PFSK-1 (cell line): ENCODE results near the gene GBP3.

ENCODE experiments used
- FOXP2 ChIP-seq: optimal IDR thresholded peaks from 2 replicates; pipeline ENCODE3; 2011; ENCODE audit warnings: borderline replicate concordance, control low read depth, inconsistent platforms; ENCODE audit not compliant: insufficient read depth; ENCODE audit errors: extremely low read length, extremely low read depth
- POLR2AphosphoS5 ChIP-seq: IDR thresholded peaks from 2 replicates; pipeline ENCODE4 v1.6.1; 2012; ENCODE audit warnings: low read depth, mild to moderate bottlenecking, control low read depth, low read length, moderate library complexity
- REST ChIP-seq, 2 experiments: IDR thresholded peaks; 2 replicates each; pipeline versions ENCODE4 v1.6.1 to v1.8.0; 2011 to 2012; ENCODE audit warnings: low read depth in 2 of 2, low read length in 2 of 2, control low read depth in 1 of 2, inconsistent platforms in 1 of 2, mild to moderate bottlenecking in 1 of 2, moderate library complexity in 1 of 2; ENCODE audit not compliant: insufficient read depth in 1 of 2
- SIN3A ChIP-seq: IDR thresholded peaks from 2 replicates; pipeline ENCODE4 v1.6.1; 2012; ENCODE audit warnings: mild to moderate bottlenecking, low read length, moderate library complexity, borderline replicate concordance; ENCODE audit not compliant: insufficient read depth
- TAF1 ChIP-seq: IDR thresholded peaks from 2 replicates; pipeline ENCODE4 v1.6.1; 2012; ENCODE audit warnings: low read length, control low read depth, borderline replicate concordance; ENCODE audit not compliant: insufficient read depth

Gene GBP3

GRCh38 chr1:88985692-88986091 lies 37.0 kb downstream of the GBP3 start:
- TF ChIP-seq POLR2AphosphoS5, result no peak
- no peak for TF ChIP-seq SIN3A
- no peak for TF ChIP-seq TAF1
- TF ChIP-seq REST (IDR thresholded peaks at IDR 0.05; ENCODE audit: insufficient read depth in 1 of 2, low read depth in 2 of 2, low read length in 2 of 2), result no peak
- TF ChIP-seq FOXP2, result no peak

- TF ChIP-seq TAF1, result no peak
- TF ChIP-seq REST (IDR thresholded peaks at IDR 0.05; ENCODE audit: insufficient read depth in 1 of 2, low read depth in 2 of 2, low read length in 2 of 2), result no peak
- no peak for TF ChIP-seq SIN3A
- no peak for TF ChIP-seq POLR2AphosphoS5
Measured at GRCh38 chr1:88985032-88985431, 37.6 kb downstream of the GBP3 start.

- TF ChIP-seq TAF1, result no peak
- no peak for TF ChIP-seq POLR2AphosphoS5
- no peak for TF ChIP-seq FOXP2
- no peak for TF ChIP-seq REST (IDR thresholded peaks at IDR 0.05; ENCODE audit: insufficient read depth in 1 of 2, low read depth in 2 of 2, low read length in 2 of 2)
- TF ChIP-seq SIN3A, result no peak
Measured at GRCh38 chr1:88984569-88984968, 38.1 kb downstream of the GBP3 start.

- no peak for TF ChIP-seq SIN3A
- no peak for TF ChIP-seq POLR2AphosphoS5
- no peak for TF ChIP-seq REST (IDR thresholded peaks at IDR 0.05; ENCODE audit: insufficient read depth in 1 of 2, low read depth in 2 of 2, low read length in 2 of 2)
- no peak for TF ChIP-seq FOXP2
- TF ChIP-seq TAF1, result no peak
Measured at GRCh38 chr1:88983791-88984559, 38.7 kb downstream of the GBP3 start.

GRCh38 chr1:88982055-88982454 lies 40.6 kb downstream of the GBP3 start:
- TF ChIP-seq TAF1 (no peak), FOXP2 (no peak), REST (IDR thresholded peaks at IDR 0.05; ENCODE audit: insufficient read depth in 1 of 2, low read depth in 2 of 2, low read length in 2 of 2) (no peak)
